ENCODE results near the gene PIP5K1B.

The PIP5K1B gene

GRCh38 chr9:68966496-68966944 is 261.5 kb downstream of the PIP5K1B start:
- no peaks in the 10 kb centered on the region for H3K36me3 ChIP-seq (ENCODE audit: insufficient read depth, low read length)
- H3K9me3 ChIP-seq (ENCODE audit: insufficient read depth, low read depth, low read length): no peaks in the 10 kb centered on the region
- TF ChIP-seq CTCF (conservative IDR thresholded peaks at IDR 0.05; ENCODE audit: low read length) (no peak), EZH2phosphoT487 (IDR thresholded peaks at IDR 0.05; ENCODE audit: borderline replicate concordance) (no peak)
- no peaks in the 10 kb centered on the region for H4K20me1 ChIP-seq (ENCODE audit: insufficient read depth, low read length, poor library complexity, severe bottlenecking)
- H2AFZ ChIP-seq (ENCODE audit: low read length): no peak overlapping the region
- H3K4me3 ChIP-seq (ENCODE audit: low read length, poor library complexity, severe bottlenecking): no peak overlapping the region
- no peaks in the 10 kb centered on the region for H3K79me2 ChIP-seq (ENCODE audit: insufficient read depth, low read length)
- H3K9ac ChIP-seq (ENCODE audit: low read depth, low read length, poor library complexity, severe bottlenecking): no peak overlapping the region
- H3K27me3 ChIP-seq (ENCODE audit: insufficient read depth, low read length, poor library complexity, severe bottlenecking): no peaks in the 10 kb centered on the region
- H3K4me2 ChIP-seq (ENCODE audit: low read depth, low read length, poor library complexity, severe bottlenecking): no peak overlapping the region
- H3F3A ChIP-seq (ENCODE audit: low read depth): no peaks in the 10 kb centered on the region; the same call in 1 of the 2 replicates
- peaks cover 9% of the 10 kb centered on the region for H3K4me1 ChIP-seq (ENCODE audit: insufficient read depth, low read length, poor library complexity, severe bottlenecking)
- H3K9me2 ChIP-seq (replicated peaks; ENCODE audit: low read depth, low read length): no peaks in the 10 kb centered on the region

- Histone ChIP-seq H3K9me2 (replicated peaks; ENCODE audit: low read depth, low read length) (no peaks in the 10 kb centered on the region), H2AFZ (ENCODE audit: low read length) (no peak overlapping the region), H3K9ac (ENCODE audit: low read depth, low read length, poor library complexity, severe bottlenecking) (no peak overlapping the region), H3K9me3 (ENCODE audit: insufficient read depth, low read depth, low read length) (no peaks in the 10 kb centered on the region), H3K4me2 (ENCODE audit: low read depth, low read length, poor library complexity, severe bottlenecking) (no peak overlapping the region), H3K27me3 (ENCODE audit: insufficient read depth, low read length, poor library complexity, severe bottlenecking) (no peaks in the 10 kb centered on the region), H3K36me3 (ENCODE audit: insufficient read depth, low read length) (no peaks in the 10 kb centered on the region), H3K4me1 (ENCODE audit: insufficient read depth, low read length, poor library complexity, severe bottlenecking) (peaks cover 9% of the 10 kb centered on the region), H3K79me2 (ENCODE audit: insufficient read depth, low read length) (no peaks in the 10 kb centered on the region), H4K20me1 (ENCODE audit: insufficient read depth, low read length, poor library complexity, severe bottlenecking) (no peaks in the 10 kb centered on the region), H3F3A (ENCODE audit: low read depth) (no peaks in the 10 kb centered on the region; the same call in 1 of the 2 replicates), H3K4me3 (ENCODE audit: low read length, poor library complexity, severe bottlenecking) (no peak overlapping the region)
- TF ChIP-seq EZH2phosphoT487 (IDR thresholded peaks at IDR 0.05; ENCODE audit: borderline replicate concordance): no peak
- no peak for TF ChIP-seq CTCF (conservative IDR thresholded peaks at IDR 0.05; ENCODE audit: low read length)
Measured at GRCh38 chr9:68967800-68968199, 262.8 kb downstream of the PIP5K1B start.

GRCh38 chr9:68969538-68969937 is 264.5 kb downstream of the PIP5K1B start:
- Histone ChIP-seq H3K36me3 (ENCODE audit: insufficient read depth, low read length) (no peaks in the 10 kb centered on the region), H3K27me3 (ENCODE audit: insufficient read depth, low read length, poor library complexity, severe bottlenecking) (no peaks in the 10 kb centered on the region), H3K4me1 (ENCODE audit: insufficient read depth, low read length, poor library complexity, severe bottlenecking) (peaks cover 11% of the 10 kb centered on the region), H3K79me2 (ENCODE audit: insufficient read depth, low read length) (no peaks in the 10 kb centered on the region), H3K9ac (ENCODE audit: low read depth, low read length, poor library complexity, severe bottlenecking) (no peak overlapping the region), H3F3A (ENCODE audit: low read depth) (no peaks in the 10 kb centered on the region; the same call in 1 of the 2 replicates), H2AFZ (ENCODE audit: low read length) (no peak overlapping the region), H3K9me3 (ENCODE audit: insufficient read depth, low read depth, low read length) (no peaks in the 10 kb centered on the region), H3K4me3 (ENCODE audit: low read length, poor library complexity, severe bottlenecking) (no peak overlapping the region), H3K9me2 (replicated peaks; ENCODE audit: low read depth, low read length) (no peaks in the 10 kb centered on the region), H4K20me1 (ENCODE audit: insufficient read depth, low read length, poor library complexity, severe bottlenecking) (no peaks in the 10 kb centered on the region), H3K4me2 (ENCODE audit: low read depth, low read length, poor library complexity, severe bottlenecking) (no peak overlapping the region)
- no peak for TF ChIP-seq EZH2phosphoT487 (IDR thresholded peaks at IDR 0.05; ENCODE audit: borderline replicate concordance)
- TF ChIP-seq CTCF (conservative IDR thresholded peaks at IDR 0.05; ENCODE audit: low read length): no peak

Data from Loucy (cell line).